NCI-H2196 treated with DMSO at 0.1 percent for 48 hours (cell line): ENCODE data around the gene GLYATL3.
A peak's percentile ranks its signal among the peaks of the same experiment; 100 is the strongest.

ENCODE experiments used
- DNase-seq: peaks from one replicate; lab custom pipeline; 2025; ENCODE audit not compliant: unreplicated experiment; lab: John Stamatoyannopoulos, UW

Gene GLYATL3

DNA sequence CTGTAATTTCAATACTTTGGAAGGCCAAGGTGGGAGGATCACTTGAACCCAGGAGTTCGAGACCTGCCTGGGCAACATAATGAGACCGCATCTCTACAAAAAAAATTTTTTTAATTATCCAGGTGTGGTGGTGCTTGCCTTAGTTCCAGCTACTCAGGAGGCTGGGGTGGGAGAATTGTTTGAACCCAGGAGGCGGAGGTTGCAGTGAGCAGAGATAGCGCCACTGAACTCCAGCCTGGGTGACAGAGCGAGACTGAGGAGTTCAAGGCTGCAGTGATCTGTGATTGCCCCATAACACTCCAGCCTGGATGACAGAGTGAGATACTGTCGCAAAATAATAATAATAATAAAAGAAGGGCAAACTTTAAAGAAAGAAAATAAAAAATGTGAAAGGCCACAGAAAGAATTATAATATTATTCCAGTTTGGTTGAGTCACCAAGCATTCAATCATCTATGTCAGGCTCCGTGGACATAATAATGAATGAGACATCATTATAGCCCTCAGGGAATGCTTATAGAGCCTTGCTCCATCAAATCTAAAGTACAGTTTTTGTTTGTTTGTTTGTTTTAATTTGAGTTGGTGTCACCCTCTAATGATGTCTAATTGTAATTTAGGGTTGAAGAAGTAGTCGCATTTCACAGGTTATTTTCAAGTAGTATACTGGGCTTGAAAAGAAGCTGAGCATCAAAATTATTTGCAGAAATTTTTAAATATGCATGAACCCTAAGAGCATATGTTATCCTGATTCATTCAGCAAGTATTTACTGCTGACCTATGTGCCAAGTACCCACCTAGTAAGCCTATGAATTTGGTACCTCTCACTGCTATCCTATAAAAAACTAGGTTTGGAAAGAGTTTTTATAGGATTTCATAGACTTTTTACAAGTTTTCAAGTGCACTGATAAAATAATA is 15.1 kb downstream of the GLYATL3 start:
- no peak for DNase-seq

DNA sequence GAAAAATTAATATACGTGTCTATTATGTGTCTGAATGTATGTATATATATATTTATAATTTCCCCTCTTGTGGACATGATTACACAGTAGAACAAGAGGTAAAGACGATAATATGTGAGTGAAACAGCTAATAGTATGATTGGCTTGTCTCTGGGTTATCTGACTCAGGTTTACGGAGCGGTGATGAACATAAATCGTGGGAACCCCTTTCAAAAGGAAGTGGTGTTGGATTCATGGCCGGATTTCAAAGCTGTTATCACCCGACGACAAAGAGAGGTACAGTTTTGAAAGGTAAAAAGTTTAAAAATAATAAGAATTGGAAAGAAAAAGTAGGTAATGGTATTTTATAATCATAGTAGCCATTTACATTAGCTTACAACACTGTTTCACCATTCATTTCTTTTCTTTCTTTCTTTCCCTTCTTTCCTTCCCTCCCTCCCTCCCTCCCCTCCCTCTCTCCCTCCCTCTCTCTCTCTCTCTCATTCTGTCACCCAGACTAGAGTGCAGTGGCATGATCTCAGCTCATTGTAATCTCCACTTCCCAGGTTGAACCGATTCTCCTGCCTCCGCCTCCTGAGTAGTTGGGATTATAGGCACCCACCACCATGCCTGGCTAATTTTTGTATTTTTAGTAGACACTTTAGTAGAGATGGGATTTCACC is 15.9 kb downstream of the GLYATL3 start:
- no peak for DNase-seq

DNA sequence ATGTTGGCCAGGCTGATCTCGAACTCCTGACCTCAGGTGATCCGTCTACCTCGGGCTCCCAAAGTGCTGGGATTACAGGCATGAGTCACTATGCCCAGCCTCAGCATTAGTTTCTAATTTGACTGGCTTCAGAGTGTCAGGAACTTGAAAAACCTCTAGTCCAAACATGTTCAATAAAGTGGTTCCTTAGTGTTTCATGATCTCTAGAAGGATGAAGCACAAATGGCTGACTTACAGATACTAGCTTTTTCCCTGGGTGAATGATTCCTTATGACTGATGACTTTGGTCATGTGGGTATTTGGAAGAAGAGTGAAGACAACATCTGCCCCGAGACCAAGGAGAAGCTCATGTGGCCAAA is 16.4 kb downstream of the GLYATL3 start:
- DNase-seq, result no peak

DNA sequence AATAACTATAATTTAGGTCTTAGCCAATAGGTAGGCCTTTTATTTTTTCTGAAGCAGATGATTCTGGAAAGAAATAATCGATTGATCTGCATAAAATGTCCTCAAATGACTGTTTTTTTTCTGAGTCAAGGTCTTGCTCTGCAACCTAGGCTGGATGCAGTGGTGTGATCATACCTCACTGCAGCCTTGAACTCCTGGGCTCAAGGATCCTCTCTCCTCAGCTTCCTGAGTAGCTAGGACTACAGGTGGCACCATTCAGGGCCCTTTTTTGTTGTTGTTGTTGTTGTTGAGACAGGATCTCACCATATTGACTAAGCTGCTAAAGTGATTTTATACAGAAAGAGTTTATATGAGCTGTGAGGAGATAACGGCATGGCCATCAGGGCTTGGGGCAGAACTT is 18.2 kb downstream of the GLYATL3 start:
- no peak for DNase-seq

DNA sequence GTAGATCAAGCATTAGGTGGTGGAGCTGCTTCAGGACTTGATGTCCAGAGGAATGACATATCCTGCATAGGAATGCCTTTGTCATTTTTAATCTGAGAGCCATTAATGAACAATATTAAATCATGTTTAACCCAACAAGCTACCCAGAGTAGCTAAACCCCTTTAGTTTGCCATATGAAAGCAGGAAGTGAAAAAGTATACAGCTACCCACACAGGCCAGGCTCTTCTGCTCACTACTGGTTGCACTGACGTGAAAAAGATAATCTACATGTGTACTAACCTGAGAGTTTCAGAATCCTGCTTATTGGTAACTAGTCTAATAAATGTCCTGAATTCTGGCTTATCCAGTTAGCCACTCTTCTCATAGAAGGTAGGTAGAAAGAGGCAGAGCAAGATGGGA is 19.9 kb downstream of the GLYATL3 start:
- no peak for DNase-seq

DNA sequence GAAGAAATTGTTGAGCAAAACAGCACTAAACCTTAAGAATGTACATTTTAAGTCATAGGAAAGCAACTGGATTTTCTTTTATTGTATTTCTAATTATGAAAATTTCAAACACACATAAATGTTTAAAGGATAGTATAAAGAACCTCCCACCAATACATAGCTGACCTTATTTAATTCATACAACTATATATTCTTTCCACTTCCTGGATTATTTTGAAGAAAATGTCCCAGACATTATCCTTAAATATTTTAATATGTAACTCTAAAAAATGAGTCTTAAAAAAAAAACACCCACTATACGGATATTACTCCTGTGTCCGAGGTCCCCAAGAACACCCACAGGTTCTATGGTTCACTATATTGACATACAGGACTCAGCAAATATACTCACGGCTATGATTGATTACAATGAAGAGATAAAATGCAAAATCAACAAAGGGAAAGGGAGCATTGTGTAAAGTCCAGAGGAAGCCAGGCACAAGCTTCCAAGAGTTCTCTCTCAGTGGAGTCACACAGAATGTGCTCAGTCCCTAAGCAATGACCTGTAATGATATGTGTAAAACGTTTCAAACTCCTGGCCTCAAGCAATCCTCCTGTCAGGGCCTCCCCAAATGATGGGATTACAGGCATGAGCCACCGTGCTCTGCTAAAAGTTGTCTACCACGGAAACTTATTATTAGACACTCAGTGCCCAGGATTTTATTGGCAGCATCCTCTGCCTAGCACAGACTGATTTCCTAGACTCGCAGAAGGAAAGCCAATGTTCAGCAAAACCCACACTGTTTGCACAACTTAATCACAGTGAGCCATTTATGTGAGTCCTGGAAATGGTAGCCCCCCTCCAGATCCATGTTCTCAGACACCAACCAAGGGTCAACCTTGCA is 23.2 kb downstream of the GLYATL3 start:
- no peak for DNase-seq

DNA sequence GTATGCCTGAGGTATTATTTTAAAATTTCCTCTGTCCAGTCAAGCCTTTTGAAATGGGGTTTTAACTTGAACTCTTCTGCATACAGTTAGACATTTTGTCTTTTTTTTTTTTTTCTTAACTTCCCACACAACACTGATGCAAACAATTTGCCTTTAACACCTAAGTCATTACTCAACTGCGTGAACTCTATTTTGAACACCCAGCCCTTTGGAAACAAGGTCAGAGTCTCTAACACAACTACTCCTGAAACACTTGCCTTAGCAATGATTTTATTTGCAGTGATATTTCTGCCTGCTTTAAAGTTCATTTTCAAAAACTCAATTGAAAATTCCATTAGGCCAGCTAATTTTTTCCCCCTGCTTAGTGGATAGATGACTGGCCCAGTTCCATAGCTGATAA is 24.2 kb downstream of the GLYATL3 start:
- DNase-seq, result no peak

DNA sequence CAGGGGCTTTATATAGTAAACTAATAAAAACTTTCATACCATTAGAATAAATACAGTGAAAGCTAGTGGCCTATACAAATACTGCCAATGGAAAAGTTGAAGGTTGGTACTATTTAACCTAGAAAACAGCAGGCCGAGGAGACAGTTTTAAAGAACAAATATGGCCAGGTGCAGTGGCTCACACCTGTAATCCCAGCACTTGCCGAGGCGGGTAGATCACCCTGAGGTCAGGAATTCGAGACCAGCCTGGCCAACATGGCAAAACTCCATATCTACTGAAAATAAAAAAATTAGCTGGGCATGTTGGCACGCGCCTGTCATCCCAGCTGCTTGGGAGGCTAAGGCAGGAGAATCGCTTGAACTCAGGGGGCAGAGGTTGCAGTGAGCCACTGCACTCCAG is 24.8 kb downstream of the GLYATL3 start:
- no peak for DNase-seq

DNA sequence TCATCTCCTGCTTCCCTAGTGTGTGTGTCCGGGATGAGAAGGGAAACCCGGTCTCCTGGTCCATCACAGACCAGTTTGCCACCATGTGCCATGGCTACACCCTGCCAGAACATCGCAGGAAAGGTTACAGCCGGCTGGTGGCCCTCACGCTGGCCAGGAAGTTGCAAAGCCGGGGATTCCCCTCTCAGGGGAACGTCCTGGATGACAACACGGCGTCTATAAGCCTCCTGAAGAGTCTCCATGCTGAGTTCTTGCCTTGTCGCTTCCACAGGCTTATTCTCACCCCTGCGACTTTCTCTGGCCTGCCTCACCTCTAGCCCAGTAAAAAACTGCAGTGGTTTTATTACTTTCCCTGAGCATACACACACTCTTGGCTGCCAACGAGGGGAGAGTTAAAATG is 26.9 kb downstream of the GLYATL3 start:
- no peak for DNase-seq

DNA sequence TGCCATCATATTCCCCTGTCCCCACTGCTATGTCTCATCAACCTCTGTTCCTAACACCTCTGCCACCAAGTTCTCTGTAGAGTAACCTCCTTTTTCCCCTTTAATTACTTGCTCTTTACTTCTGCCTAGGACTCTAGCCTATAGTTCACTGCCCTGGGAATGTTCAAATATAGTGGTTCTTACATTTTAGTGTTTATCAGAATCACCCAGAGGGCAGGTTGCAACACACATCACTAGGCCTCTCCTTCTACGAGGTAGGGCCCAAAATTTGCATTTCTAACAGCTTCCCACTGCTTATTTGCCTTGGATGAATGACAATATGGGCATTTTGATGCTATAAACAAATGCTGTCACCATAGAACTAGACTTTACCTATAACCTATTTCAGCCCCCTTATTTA is 27.6 kb downstream of the GLYATL3 start:
- DNase-seq, result no peak

DNA sequence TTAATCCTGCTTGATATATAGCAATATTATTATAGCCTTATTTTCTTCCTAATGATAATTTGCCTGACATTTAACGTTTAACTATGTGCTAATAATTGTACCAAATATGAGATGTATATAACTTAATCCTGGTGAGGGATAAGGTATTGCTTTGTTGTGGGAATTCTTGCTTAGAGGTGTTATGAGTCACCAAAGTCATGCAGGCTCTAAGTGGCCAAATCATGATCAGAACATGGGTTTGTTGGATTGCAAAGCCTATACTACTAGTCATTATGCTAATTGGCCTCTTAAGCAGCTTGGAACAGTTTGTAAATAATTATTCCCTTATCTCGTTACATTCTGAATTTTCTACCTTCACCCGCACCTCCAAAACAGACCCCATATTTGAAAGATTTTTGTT is 28.8 kb downstream of the GLYATL3 start:
- no peak for DNase-seq

DNA sequence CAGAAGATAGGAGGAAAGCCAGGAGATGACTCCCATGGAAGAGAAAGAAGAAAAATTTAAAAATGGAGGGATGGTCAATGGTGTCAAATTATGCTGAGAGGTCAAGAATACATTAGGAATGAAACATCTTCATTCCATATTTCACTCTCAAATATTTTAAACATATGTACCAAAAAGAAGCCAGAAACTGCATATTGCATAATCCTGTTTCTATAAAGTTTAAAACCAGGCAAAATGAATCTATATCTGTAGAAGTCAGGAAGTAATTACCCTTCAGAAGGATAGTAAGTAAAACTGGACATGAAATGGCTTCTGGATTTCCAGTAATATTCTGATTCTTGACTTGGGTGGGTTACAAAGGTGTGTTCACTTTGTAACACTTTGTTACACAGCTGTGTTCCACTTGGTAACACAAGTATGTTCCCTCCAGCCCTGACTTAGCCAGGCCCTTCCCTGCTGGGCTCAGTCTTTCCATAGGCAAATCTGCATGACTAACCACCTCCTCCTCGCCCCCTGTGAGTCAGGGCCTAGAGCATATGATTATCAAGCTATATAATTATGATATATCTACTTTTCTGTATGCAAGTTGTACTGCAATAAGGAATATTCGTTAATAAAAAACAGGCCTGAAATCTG is 30.5 kb downstream of the GLYATL3 start:
- DNase-seq, result no peak

DNA sequence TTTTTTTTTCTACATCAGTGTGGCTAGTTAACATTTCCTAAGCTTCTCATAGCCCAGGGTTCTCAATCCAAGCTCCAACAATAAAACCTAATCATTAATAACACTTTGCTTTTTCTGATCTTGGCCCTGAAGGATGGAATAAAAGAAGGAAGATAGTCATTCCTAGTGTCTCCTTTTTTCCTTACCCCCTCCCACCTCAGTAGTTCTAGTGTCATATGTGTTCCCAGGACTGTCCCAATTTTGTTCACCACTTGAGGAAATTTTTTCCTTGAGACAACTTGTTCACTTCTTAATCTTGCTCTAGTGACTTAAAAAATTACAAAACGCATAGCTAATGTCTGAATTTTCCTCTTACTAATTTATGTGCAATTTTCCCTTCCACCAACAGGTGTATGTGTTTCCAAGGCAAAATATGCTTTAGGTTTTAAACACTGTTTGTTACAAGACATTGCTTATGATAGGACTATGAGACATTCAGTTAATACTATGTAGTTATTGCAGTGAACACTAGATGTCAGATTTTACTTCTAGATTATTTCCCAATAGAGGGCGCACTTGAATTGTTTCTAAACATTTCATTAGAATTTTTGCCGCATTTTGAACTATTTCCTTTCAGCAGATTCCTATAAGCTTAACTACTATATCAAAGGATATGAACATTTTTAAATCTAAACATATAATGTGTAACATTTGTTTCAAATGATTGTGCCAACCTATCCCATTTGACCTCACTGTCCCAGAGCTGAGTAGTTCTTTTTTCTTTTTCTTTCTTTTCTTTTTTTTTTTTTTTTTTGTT is 32.2 kb downstream of the GLYATL3 start:
- DNase-seq, result peak; percentile 76

DNA sequence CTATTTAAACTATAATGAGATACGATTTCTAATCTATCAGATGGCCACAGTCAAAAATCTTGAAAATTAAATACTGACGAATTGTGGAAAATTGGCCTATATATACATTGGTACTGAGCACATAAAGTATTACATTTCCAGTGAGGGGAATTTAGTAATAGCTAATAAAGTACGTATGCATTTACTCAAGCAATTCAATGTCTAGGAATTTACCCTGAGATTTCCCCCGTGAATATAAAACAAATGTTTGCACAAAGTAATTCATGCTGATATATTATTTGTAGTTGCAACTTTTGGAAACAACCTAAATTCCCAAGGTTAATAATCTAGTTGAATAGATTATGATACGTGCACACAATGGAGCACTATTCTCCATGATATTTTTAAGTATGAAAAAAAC is 36.1 kb downstream of the GLYATL3 start:
- DNase-seq, result no peak

DNA sequence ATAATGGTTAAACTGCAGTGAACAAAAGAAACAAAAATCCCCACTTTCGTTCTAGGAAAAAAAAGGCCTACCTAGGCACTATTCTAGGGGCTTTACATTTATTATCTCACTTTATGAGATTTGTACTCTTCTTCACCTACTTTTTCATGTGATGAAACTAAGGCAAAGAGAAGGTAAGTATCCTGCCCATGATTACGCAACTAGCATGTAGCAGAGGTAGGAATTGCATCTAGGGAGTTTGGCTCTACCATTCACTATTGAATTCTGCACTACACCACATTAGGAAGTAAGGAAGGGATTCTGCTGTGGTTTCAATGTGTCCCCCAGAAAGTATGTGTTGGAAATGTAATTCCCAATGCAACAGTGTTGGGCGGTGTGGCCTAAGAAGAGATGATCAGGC is 39.4 kb downstream of the GLYATL3 start:
- no peak for DNase-seq

DNA sequence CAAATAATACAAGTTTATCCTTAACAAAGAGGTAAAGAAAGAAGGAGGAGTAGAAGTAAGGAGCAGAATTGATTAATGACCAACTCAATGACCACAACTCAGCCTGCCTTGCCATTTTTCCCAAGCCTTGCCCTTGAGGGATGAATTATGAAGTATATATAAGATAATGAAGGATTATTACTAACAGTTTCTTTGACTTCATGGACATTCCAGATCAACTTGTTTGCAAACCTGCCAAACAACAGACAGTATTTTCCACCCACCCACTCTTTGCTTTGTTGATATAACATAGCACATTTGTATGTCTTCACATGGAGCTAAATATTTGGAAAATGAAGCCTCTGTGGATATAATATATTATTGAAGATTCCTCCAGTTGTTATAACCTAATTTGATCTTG is 40.9 kb downstream of the GLYATL3 start:
- no peak for DNase-seq

DNA sequence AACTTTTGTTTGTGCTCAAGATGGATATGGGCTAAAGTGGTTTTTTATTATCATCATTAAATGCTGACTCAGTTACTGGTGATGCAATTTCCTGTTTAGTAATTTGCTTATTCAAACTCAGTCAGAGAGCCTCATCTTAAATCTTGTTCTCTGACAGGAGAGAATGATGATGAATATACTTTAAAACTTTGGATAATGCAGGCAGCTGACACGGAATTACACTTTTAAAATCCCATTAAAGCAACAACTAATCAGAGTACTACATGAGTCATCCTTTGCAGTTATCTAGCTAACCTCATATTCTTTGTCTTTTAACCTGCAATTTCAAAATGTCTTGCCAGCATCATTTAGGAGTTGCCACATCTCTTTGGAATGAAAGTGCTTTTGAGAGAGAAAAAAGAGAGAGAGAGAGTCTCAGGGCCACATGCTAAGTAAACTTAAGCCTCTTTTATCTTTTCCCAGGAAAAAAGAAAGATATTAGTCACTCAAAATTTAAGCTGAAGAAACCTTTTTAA is 41.5 kb downstream of the GLYATL3 start:
- DNase-seq, result no peak

DNA sequence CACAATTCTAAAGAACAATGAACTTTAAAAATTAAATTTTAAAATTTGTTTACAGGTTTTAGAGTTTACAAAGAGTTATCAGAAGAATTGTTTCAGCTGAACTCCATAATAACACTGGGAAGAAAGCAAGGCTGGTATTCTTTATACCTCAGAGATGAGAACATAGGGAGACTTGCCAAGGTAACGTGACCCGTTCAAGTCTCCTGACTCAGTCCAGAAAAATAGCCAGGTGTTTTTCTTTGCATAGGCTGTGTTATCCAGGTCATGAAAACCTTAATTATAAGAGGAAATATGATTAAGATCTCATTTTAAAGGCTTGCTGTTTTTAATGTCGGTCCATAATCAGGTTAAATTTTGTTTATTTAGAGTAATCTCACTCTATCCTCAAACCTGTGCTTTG is 42.2 kb downstream of the GLYATL3 start:
- peak; percentile 66 for DNase-seq

DNA sequence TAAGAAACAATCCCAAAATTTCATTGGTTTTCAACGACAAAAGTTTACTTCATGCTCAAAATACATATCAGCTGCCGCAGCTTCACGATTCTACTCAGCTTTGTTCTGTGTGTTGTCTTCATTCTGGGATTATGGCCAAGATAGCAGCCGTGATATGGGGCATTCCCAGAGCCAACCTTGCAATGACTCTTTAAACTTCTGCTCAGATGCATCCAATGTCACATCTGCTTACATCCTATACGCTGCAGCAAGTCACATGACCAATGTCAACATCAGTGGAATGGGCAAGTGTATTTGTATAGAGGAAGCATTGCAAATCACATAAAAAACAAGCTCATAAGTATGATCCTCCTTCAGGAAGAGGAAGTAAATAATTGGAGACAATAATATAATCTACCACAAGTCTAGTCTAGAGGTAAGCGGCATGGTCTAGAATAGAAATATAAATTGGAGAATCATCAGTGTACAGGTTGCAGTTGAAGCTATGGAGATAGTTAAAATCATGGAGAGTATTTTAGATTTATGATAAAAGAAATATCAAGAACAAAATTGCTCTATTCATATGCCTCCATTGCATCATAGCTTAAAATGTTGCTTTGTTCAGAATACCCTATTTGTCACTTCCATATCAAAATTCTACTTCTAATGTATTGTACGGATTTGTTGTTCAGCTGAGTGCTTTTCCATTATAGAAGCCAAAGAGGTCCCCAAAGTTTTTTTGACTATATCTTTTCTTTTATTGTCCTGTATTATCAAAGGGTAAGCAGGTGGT is 43.5 kb downstream of the GLYATL3 start:
- peak; percentile 90 for DNase-seq
